ENCODE measurements around the gene NAA40. TPM values are rescaled to one million over a fixed set of nuclear protein-coding genes. Genes with fewer than 3 reads are reported as not detected.

NAA40 gene
- polyA plus RNA-seq, 1 experiment: 17.4 TPM

GRCh38 chr11:63998558-63999348 is 60.0 kb downstream of the NAA40 start:
- no peak for TF ChIP-seq CTCF (IDR thresholded peaks at IDR 0.05; ENCODE audit: low read depth, low read length)
- POLR2A ChIA-PET: interaction anchor here (1.1 to 1.7 kb wide), 2 partner anchors 24 to 187 kb away, joined by 3 read pairs; partner anchors contain the start of gene STIP1

GRCh38 chr11:63999349-64000025 is 60.7 kb downstream of the NAA40 start:
- Histone ChIP-seq H3K27ac (ENCODE audit: low read depth, low read length) (no peak overlapping the region), H3K27me3 (ENCODE audit: control insufficient read depth, insufficient read depth, low read length) (no peaks in the 10 kb centered on the region), H3K4me3 (ENCODE audit: low read depth, low read length) (no peak overlapping the region), H3K9me3 (ENCODE audit: control insufficient read depth, insufficient read depth, low read length) (no peaks in the 10 kb centered on the region; the same call in 1 of the 2 replicates)
- ChIA-PET CTCF (interaction anchor here (0.9 to 4.5 kb wide), 7 partner anchors 8 to 230 kb away, joined by 3 to 154 read pairs (median 4); partner anchors contain the start of gene MACROD1), POLR2A (interaction anchor here (1.0 to 1.7 kb wide), 2 partner anchors 24 to 150 kb away, joined by 3 read pairs; no protein-coding TSS in a partner anchor)
- no peak for TF ChIP-seq CTCF (IDR thresholded peaks at IDR 0.05; ENCODE audit: low read depth, low read length)
- DNase-seq (ENCODE audit: low read depth, low spot score): no peak

More at GRCh38 chr11:63998558-63999348, 60.0 kb downstream of the NAA40 start:
- no peak overlapping the region for H3K27ac ChIP-seq (ENCODE audit: low read depth, low read length)
- CTCF ChIA-PET: interaction anchor here (1.4 to 4.5 kb wide), 3 partner anchors 151 to 161 kb away, joined by 3 to 154 read pairs (median 4); no protein-coding TSS in a partner anchor
- H3K9me3 ChIP-seq (ENCODE audit: control insufficient read depth, insufficient read depth, low read length): no peaks in the 10 kb centered on the region
- DNase-seq (ENCODE audit: low read depth, low spot score): no peak
- H3K27me3 ChIP-seq (ENCODE audit: control insufficient read depth, insufficient read depth, low read length): no peaks in the 10 kb centered on the region
- no peak overlapping the region for H3K4me3 ChIP-seq (ENCODE audit: low read depth, low read length)

- H3K27ac ChIP-seq (ENCODE audit: low read depth, low read length): no peak overlapping the region
- H3K27me3 ChIP-seq (ENCODE audit: control insufficient read depth, insufficient read depth, low read length): no peaks in the 10 kb centered on the region
- CTCF ChIA-PET: interaction anchor here (0.8 to 4.5 kb wide), 14 partner anchors 9 to 231 kb away, joined by 3 to 154 read pairs (median 4); partner anchors contain the start of genes MACROD1 and OTUB1
- POLR2A ChIA-PET: interaction anchor here (0.7 to 1.7 kb wide), 4 partner anchors 16 to 149 kb away, joined by 3 to 4 read pairs (median 4); no protein-coding TSS in a partner anchor
- no peaks in the 10 kb centered on the region; the same call in 1 of the 2 replicates for H3K9me3 ChIP-seq (ENCODE audit: control insufficient read depth, insufficient read depth, low read length)
- peak; percentile 58 for TF ChIP-seq CTCF (IDR thresholded peaks at IDR 0.05; ENCODE audit: low read depth, low read length)
- H3K4me3 ChIP-seq (ENCODE audit: low read depth, low read length): peak overlapping the region; percentile 32; the same call in 1 of the 2 replicates
- DNase-seq (ENCODE audit: low read depth, low spot score): no peak
These were observed 61.4 kb downstream of the NAA40 start for GRCh38 chr11:64000026-64000739.

- no peak for DNase-seq (ENCODE audit: low read depth, low spot score)
- Histone ChIP-seq H3K9me3 (ENCODE audit: control insufficient read depth, insufficient read depth, low read length) (no peaks in the 10 kb centered on the region; the same call in 1 of the 2 replicates), H3K4me3 (ENCODE audit: low read depth, low read length) (peak overlapping the region; percentile 32; the same call in 1 of the 2 replicates), H3K27me3 (ENCODE audit: control insufficient read depth, insufficient read depth, low read length) (no peaks in the 10 kb centered on the region), H3K27ac (ENCODE audit: low read depth, low read length) (no peak overlapping the region)
- CTCF ChIA-PET: interaction anchor here (0.8 to 4.5 kb wide), 17 partner anchors 10 to 303 kb away, joined by 3 to 154 read pairs (median 4); partner anchors contain the start of genes MACROD1 and OTUB1
- POLR2A ChIA-PET: interaction anchor here (0.7 to 1.7 kb wide), 4 partner anchors 15 to 148 kb away, joined by 3 to 4 read pairs (median 4); no protein-coding TSS in a partner anchor
- no peak for TF ChIP-seq CTCF (IDR thresholded peaks at IDR 0.05; ENCODE audit: low read depth, low read length)
These were observed 62.1 kb downstream of the NAA40 start for GRCh38 chr11:64000740-64001483.

Measured in AG04450 (cell line).